ENCODE results near the gene MAJIN. TPM values are rescaled to one million over a fixed set of nuclear protein-coding genes. Genes with fewer than 3 reads are reported as not detected.

MAJIN gene
- total RNA-seq, 1 donor from 2014 or later: not detected

GRCh38 chr11:64918017-64918416 lies 53.9 kb downstream of the MAJIN start:
- H3K36me3 Mint-ChIP-seq (ENCODE audit: unreplicated experiment): peaks cover 4% of the 10 kb centered on the region
- no peaks in the 10 kb centered on the region for H3K27me3 Mint-ChIP-seq (ENCODE audit: unreplicated experiment)
- peak overlapping the region; percentile 83 for H3K4me3 Mint-ChIP-seq (ENCODE audit: unreplicated experiment)
- peaks cover 24% of the 10 kb centered on the region for H3K4me1 Mint-ChIP-seq (ENCODE audit: unreplicated experiment)
- peak; percentile 28 for TF ChIP-seq CTCF (IDR thresholded peaks at IDR 0.05)
- no peak for DNase-seq (ENCODE audit: extremely low spot score, unreplicated experiment)
- peak overlapping the region; percentile 92 for H3K27ac Mint-ChIP-seq (ENCODE audit: unreplicated experiment)
- no peaks in the 10 kb centered on the region for H3K9me3 Mint-ChIP-seq (ENCODE audit: unreplicated experiment)

GRCh38 chr11:64917663-64917995 lies 54.3 kb downstream of the MAJIN start:
- TF ChIP-seq CTCF (IDR thresholded peaks at IDR 0.05): no peak
- Mint-ChIP-seq H3K27ac (ENCODE audit: unreplicated experiment) (peak overlapping the region; percentile 92), H3K4me1 (ENCODE audit: unreplicated experiment) (peaks cover 24% of the 10 kb centered on the region), H3K27me3 (ENCODE audit: unreplicated experiment) (no peaks in the 10 kb centered on the region), H3K4me3 (ENCODE audit: unreplicated experiment) (peak overlapping the region; percentile 83), H3K36me3 (ENCODE audit: unreplicated experiment) (peaks cover 4% of the 10 kb centered on the region), H3K9me3 (ENCODE audit: unreplicated experiment) (no peaks in the 10 kb centered on the region)
- DNase-seq (ENCODE audit: extremely low spot score, unreplicated experiment): no peak

- peak; percentile 99 for DNase-seq (ENCODE audit: extremely low spot score, unreplicated experiment)
- Mint-ChIP-seq H3K36me3 (ENCODE audit: unreplicated experiment) (peaks cover 4% of the 10 kb centered on the region), H3K27ac (ENCODE audit: unreplicated experiment) (peak within 1 kb of the TSS; percentile 92), H3K9me3 (ENCODE audit: unreplicated experiment) (no peaks in the 10 kb centered on the region), H3K4me1 (ENCODE audit: unreplicated experiment) (peaks cover 24% of the 10 kb centered on the region), H3K27me3 (ENCODE audit: unreplicated experiment) (no peaks in the 10 kb centered on the region), H3K4me3 (ENCODE audit: unreplicated experiment) (peak within 1 kb of the TSS; percentile 83)
- no peak for TF ChIP-seq CTCF (IDR thresholded peaks at IDR 0.05)
Measured at GRCh38 chr11:64916775-64917662, 54.9 kb downstream of the MAJIN start, which contains the start of gene ATG2A. TSS of gene ATG2A (minus strand) at chr11:64917209. CDS start at chr11:64917135, 74 bp downstream.

GRCh38 chr11:64916040-64916774 lies 55.7 kb downstream of the MAJIN start:
- TF ChIP-seq CTCF (IDR thresholded peaks at IDR 0.05): no peak
- no peaks in the 10 kb centered on the region for H3K9me3 Mint-ChIP-seq (ENCODE audit: unreplicated experiment)
- H3K36me3 Mint-ChIP-seq (ENCODE audit: unreplicated experiment): peaks cover 10% of the 10 kb centered on the region
- no peaks in the 10 kb centered on the region for H3K27me3 Mint-ChIP-seq (ENCODE audit: unreplicated experiment)
- H3K4me3 Mint-ChIP-seq (ENCODE audit: unreplicated experiment): peak overlapping the region; percentile 83
- H3K27ac Mint-ChIP-seq (ENCODE audit: unreplicated experiment): peak overlapping the region; percentile 90
- H3K4me1 Mint-ChIP-seq (ENCODE audit: unreplicated experiment): peaks cover 24% of the 10 kb centered on the region
- DNase-seq (ENCODE audit: extremely low spot score, unreplicated experiment): no peak

- Mint-ChIP-seq H3K36me3 (ENCODE audit: unreplicated experiment) (peaks cover 15% of the 10 kb centered on the region), H3K4me1 (ENCODE audit: unreplicated experiment) (peaks cover 24% of the 10 kb centered on the region), H3K9me3 (ENCODE audit: unreplicated experiment) (no peaks in the 10 kb centered on the region), H3K27me3 (ENCODE audit: unreplicated experiment) (no peaks in the 10 kb centered on the region), H3K27ac (ENCODE audit: unreplicated experiment) (no peak overlapping the region), H3K4me3 (ENCODE audit: unreplicated experiment) (peak overlapping the region; percentile 83)
- no peak for DNase-seq (ENCODE audit: extremely low spot score, unreplicated experiment)
- TF ChIP-seq CTCF (IDR thresholded peaks at IDR 0.05): no peak
Measured at GRCh38 chr11:64915376-64915887, 56.5 kb downstream of the MAJIN start.

Measured in osteocyte (in vitro differentiated cells).